DOHH2 (cell line): ENCODE data around the gene HABP2.

Experiments used
- EZH2phosphoT487 ChIP-seq: fragments of 200-600 bp; sonication (generic); IDR thresholded peaks from 2 replicates; pipeline ENCODE4 v1.6.1; 2017; ENCODE audit warnings: borderline replicate concordance, mild to moderate bottlenecking, antibody characterized with exemption, low read length, moderate library complexity, mixed read lengths
- TF ChIP-seq, protein P1 (sequence below): fragments of 200-600 bp; sonication (generic); IDR thresholded peaks from one replicate; pipeline ENCODE4 v1.5.1; 2014; ENCODE audit warnings: antibody characterized with exemption, mild to moderate bottlenecking, low read depth, low read length; ENCODE audit not compliant: poor library complexity, severe bottlenecking

DNA sequence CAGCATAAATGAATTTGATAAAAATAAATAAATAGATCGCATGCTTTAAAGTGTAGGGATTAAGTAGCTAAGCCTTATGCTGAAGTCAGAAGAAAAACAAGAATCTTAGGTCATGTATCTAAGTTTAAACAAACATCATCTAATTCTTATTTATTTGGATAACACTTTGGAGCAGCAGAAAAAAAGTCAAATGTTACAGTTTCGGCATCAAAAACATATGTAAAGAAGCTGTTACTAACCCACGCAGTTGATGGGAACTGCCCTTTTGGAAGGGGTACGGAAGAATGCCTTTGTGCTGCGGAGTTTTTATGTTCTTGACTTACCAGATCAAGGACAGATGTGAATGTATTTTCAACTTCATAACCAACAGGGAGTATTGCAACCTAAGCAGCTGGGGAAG is 37.3 kb upstream of the HABP2 start:
- TF ChIP-seq EZH2phosphoT487, result no peak
- TF ChIP-seq, protein P1, sequence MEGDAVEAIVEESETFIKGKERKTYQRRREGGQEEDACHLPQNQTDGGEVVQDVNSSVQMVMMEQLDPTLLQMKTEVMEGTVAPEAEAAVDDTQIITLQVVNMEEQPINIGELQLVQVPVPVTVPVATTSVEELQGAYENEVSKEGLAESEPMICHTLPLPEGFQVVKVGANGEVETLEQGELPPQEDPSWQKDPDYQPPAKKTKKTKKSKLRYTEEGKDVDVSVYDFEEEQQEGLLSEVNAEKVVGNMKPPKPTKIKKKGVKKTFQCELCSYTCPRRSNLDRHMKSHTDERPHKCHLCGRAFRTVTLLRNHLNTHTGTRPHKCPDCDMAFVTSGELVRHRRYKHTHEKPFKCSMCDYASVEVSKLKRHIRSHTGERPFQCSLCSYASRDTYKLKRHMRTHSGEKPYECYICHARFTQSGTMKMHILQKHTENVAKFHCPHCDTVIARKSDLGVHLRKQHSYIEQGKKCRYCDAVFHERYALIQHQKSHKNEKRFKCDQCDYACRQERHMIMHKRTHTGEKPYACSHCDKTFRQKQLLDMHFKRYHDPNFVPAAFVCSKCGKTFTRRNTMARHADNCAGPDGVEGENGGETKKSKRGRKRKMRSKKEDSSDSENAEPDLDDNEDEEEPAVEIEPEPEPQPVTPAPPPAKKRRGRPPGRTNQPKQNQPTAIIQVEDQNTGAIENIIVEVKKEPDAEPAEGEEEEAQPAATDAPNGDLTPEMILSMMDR, result no peak
